ENCODE measurements around the gene MAGI3. TPM values are rescaled to one million over a fixed set of nuclear protein-coding genes. Genes with fewer than 3 reads are reported as not detected.
"Not testable (repeated sequence)": the region's sequence is repeated elsewhere in the genome, so short reads cannot be mapped to it uniquely, and the experiment has no call there.

MAGI3 gene
- total RNA-seq, 1 experiment from 2014 or later: 12.8 TPM

DNA sequence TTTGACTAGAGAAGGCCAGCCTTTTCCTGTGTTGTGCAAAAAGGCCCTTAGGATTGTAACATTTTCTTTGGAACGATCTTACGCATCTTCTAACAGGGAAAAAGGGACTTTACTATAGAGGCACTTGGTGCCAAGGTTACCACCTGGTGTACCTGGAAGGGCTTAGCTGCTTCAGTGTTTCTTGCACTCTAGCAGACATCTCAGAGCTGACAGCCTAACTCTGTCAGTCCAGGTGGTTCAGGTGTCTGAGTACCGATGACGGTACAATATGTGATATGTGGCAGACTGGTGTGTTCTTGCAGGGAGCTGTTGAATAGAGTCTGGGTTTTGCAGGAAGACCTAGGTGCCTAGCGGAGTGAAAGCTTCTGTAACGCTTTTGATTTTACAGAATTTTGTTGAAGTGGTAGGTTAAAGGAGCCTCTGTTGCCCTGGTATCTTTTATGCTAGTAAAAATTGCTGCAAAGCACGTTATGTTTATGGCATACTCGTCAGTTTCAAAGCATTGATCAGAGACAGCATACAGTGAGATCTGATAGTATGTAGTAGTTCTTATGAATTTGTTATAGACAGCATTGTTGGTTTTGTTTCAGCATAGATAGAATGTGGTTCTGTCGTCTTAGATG is 1.4 kb downstream of the MAGI3 start:
- peak overlapping the region; percentile 96 for H3K4me3 ChIP-seq (ENCODE audit: insufficient read depth, low read depth, low read length)
- no peaks in the 10 kb centered on the region for H3K36me3 ChIP-seq (replicated peaks; ENCODE audit: control insufficient read depth, insufficient read depth, low read length)
- H3K27me3 ChIP-seq (ENCODE audit: control insufficient read depth, insufficient read depth, low read length): peaks cover 5% of the 10 kb centered on the region
- DNase-seq: no peak

DNA sequence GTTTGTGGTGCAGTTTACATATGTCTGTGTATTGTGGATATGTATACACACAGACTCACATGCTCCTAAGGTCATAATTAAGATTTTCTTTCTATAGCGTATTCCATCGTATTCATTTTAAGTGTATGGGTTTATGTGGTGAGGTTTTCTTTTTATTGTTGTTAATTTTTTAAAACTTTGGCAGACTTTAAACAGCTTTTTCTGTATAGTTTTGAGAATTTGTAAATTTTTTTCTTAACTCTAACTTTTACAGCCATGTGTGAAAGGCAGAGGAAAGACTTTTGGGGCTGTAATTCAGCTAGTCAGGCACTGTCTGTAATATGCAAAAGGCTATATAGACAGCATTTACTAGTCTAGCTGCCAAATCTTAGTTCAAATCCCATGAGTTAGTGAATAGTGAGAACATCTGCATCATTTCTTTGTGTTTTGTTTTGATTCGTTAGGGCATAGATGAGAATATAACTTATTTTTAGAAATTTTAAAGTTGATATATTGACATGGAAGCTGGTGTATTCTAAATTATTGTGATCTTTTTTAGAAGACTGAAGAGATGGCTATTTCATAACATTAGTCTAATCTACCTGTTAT is 2.3 kb downstream of the MAGI3 start:
- no peak for DNase-seq
- no peak overlapping the region for H3K4me3 ChIP-seq (ENCODE audit: insufficient read depth, low read depth, low read length)
- no peaks in the 10 kb centered on the region for H3K36me3 ChIP-seq (replicated peaks; ENCODE audit: control insufficient read depth, insufficient read depth, low read length)
- H3K27me3 ChIP-seq (ENCODE audit: control insufficient read depth, insufficient read depth, low read length): peaks cover 5% of the 10 kb centered on the region

DNA sequence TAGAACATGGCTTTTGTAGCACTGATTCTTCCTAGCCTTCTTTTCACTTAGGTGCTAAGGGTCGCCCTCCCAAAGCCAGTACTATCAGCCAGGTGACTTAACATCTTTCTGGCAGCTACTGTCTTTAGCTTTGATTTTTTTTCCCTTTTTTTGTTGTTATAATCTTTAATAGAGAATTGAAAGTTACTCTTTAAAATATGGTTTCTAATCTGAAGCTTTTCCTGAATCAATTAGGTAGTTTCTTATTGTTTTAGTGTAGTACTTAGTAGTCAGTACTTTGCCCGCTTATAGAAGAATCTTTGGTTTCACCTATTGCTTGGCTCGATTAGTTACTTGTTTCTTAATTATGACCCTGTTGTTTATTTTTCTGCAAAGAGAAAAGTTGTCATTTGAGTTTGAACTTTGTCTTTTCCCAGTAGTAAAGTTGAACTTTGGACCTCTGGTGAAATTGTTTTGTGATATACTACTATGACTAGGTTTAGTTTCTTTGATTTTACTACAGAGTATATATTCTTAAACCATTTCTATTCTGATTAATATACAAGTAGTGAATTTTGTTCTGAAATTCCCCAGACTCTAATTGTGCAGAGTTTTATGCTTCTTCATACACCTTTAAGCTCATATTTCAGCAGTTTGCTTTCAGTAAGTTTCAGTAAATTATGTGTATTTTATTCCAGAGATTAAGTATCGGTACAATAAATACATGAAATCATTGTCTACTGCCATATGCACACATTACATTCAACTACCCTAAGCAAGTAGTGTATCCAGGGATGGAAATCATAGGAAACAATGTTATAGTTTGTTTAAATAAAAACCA is 3.9 kb downstream of the MAGI3 start:
- no peak overlapping the region for H3K4me3 ChIP-seq (ENCODE audit: insufficient read depth, low read depth, low read length)
- H3K27me3 ChIP-seq (ENCODE audit: control insufficient read depth, insufficient read depth, low read length): peaks cover 5% of the 10 kb centered on the region
- H3K36me3 ChIP-seq (replicated peaks; ENCODE audit: control insufficient read depth, insufficient read depth, low read length): no peaks in the 10 kb centered on the region
- no peak for DNase-seq

DNA sequence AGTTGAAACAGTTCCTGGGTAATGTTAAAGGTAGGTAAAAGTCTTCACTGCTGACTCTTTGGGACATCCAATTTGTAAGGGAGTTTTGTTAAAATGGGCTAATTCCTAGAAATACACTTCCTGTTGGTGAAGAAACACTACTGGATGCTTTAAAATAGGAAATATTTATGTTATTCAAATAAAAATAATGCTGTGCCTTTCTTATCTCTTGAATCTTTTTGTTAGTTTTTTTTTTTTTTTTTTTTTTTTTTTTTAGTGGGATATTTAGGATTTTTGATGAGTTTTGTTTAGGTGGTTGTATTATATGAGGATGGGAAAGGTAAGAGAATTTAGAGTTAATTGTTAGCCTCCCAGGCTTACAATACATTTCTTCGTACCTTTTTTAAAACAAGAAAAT is 4.5 kb downstream of the MAGI3 start:
- no peak for DNase-seq
- H3K27me3 ChIP-seq (ENCODE audit: control insufficient read depth, insufficient read depth, low read length): peaks cover 5% of the 10 kb centered on the region
- H3K36me3 ChIP-seq (replicated peaks; ENCODE audit: control insufficient read depth, insufficient read depth, low read length): no peaks in the 10 kb centered on the region
- H3K4me3 ChIP-seq (ENCODE audit: insufficient read depth, low read depth, low read length): no peak overlapping the region

DNA sequence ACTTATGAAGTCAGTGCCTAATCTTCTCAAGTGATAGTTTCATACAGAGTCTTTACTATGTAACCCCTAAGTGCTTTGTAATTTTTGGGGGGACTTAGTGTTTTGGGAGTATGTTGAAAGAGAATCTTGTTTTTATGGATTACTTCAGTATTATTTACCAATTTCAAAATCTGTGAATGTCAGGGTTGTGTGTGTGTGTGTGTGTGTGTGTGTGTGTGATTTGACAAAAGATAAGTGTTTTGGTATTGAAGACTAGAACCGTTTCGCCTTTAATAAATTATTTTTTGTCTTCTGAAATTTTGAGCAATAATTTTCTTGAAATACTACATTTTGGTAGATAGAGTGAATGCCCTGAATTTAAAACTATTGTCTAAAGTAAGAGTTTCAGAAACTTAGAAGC is 5.8 kb downstream of the MAGI3 start:
- DNase-seq: no peak
- H3K27me3 ChIP-seq (ENCODE audit: control insufficient read depth, insufficient read depth, low read length): peaks cover 5% of the 10 kb centered on the region
- H3K36me3 ChIP-seq (replicated peaks; ENCODE audit: control insufficient read depth, insufficient read depth, low read length): no peaks in the 10 kb centered on the region
- H3K4me3 ChIP-seq (ENCODE audit: insufficient read depth, low read depth, low read length): no peak overlapping the region

DNA sequence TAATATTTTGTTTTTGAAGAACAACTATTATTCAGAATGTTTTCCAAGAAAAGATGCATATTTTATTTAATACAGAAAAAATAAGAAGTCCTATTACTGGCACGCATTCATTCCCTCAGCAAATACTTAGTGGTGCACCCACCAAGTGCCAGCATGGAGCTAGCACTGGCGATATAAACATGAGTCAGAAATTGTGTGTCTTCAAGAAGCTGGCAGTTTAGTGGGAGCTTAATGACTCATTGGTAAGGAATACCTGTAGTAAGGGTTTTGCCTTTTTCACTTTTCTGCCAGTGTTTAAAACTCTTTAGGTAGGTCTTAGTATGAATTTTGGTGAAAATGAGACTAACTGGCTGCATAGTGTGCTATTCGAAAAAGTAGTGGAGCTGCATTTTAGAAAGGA is 6.3 kb downstream of the MAGI3 start:
- peaks cover 2% of the 10 kb centered on the region; the same call in 1 of the 2 replicates for H3K27me3 ChIP-seq (ENCODE audit: control insufficient read depth, insufficient read depth, low read length)
- no peak for DNase-seq
- H3K4me3 ChIP-seq (ENCODE audit: insufficient read depth, low read depth, low read length): no peak overlapping the region
- no peaks in the 10 kb centered on the region for H3K36me3 ChIP-seq (replicated peaks; ENCODE audit: control insufficient read depth, insufficient read depth, low read length)

DNA sequence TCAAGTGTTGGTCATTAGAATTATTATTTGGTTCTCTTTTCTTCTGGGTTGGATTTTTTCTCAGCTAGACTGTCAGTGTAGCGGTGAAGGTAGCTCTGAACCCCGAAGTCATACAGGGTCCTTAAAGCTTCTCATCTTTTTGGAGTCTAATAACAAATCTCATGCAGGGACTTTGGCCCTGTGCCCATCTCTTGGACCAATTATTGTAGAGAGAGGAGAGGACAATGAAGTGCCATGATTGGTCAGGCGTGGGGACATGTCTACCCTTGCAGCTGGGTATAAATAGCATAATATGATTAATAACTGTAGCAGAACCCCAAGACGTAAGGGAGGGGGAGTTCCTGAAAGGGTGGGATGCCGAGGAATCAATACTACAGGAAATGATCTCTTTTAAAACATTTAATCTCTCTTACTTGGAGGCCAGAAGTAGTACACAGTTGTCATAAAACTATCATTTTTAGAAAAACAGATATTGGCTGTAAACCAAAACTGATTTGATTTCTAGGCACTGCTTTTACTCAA is 8.8 kb downstream of the MAGI3 start:
- no peak for DNase-seq
- H3K4me3 ChIP-seq (ENCODE audit: insufficient read depth, low read depth, low read length): no peak overlapping the region
- H3K36me3 ChIP-seq (replicated peaks; ENCODE audit: control insufficient read depth, insufficient read depth, low read length): no peaks in the 10 kb centered on the region
- H3K27me3 ChIP-seq (ENCODE audit: control insufficient read depth, insufficient read depth, low read length): no peaks in the 10 kb centered on the region

DNA sequence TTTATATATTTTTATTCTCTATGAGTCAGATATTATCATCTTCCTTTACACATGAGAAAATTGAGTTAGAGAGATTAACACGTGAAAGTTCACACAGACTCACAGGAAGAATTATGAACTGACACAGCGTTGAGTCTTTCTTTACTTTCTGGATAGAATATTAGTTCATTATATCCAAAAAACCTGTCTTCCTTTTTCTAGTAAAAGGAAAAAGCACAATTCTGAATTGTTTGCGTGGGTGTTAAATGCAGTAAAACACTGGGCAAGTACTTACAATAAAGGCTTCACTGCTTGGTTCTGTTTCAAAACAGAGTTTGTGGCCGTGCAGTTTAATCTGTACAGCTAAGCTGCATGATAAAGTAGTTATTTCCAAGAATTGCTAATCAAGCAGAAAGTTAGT is 10.8 kb downstream of the MAGI3 start:
- no peaks in the 10 kb centered on the region for H3K27me3 ChIP-seq (ENCODE audit: control insufficient read depth, insufficient read depth, low read length)
- DNase-seq: no peak
- H3K4me3 ChIP-seq (ENCODE audit: insufficient read depth, low read depth, low read length): no peak overlapping the region
- H3K36me3 ChIP-seq (replicated peaks; ENCODE audit: control insufficient read depth, insufficient read depth, low read length): no peaks in the 10 kb centered on the region

DNA sequence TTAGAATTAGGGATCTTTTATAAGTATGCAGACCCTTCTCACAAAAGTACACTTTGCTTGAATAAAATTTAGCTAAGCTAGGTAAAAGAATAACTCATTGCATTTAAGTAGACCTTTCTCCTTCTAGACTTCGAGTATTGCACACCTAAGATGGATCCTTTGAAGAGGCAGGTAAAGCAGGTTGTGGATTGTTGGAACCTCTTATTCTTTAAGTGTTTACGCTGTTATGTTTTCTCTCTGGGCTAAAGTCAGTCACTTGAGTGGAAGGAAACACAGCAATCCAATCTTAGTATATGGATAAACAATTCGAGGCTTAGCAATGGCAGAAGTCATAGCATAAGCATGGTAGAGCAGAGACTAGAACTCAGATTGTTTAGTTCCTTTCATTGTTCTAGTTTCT is 11.4 kb downstream of the MAGI3 start:
- no peak overlapping the region for H3K4me3 ChIP-seq (ENCODE audit: insufficient read depth, low read depth, low read length)
- no peak for DNase-seq
- no peaks in the 10 kb centered on the region for H3K27me3 ChIP-seq (ENCODE audit: control insufficient read depth, insufficient read depth, low read length)
- H3K36me3 ChIP-seq (replicated peaks; ENCODE audit: control insufficient read depth, insufficient read depth, low read length): no peaks in the 10 kb centered on the region

DNA sequence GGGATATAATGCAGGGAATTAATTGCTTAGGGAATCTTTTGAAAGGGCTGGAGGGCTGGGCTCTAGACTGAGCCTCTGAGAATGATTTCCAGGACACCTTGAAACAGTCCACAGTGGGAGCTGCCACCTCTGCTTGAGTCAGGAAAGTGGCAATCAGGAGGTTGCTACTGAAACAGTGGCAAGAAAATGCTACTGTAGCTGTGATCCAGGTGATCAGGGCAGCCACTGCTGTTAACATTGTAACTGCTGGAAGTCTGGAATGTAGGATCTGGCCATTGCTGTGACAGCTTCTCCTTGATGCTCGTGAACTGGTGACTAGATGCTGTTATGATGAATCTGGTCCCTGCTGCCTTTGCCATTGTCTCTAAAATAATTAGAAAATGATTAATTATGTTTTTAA is 12.8 kb downstream of the MAGI3 start:
- no peak overlapping the region for H3K4me3 ChIP-seq (ENCODE audit: insufficient read depth, low read depth, low read length)
- no peak for DNase-seq

DNA sequence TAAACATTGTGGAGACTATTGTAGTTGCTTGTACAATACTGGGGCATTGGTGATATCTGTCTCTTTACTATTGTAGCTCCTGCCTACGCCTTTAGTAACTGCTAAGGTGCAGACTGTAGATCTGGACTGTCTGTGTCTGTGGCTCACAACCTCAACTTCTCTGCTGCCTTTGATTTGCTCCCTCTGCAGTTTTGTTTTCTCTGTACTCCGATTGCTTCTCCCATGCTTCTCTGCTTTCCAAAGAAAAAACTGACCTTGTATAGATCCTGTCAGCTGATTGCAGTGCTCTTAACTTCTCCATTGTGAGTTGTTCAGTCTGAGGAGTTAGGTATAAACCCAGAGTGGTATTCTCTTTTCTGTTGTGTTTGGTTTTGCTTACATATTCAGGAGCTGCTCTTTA is 15.3 kb downstream of the MAGI3 start:
- H3K36me3 ChIP-seq (replicated peaks; ENCODE audit: control insufficient read depth, insufficient read depth, low read length): no peaks in the 10 kb centered on the region
- H3K4me3 ChIP-seq (ENCODE audit: insufficient read depth, low read depth, low read length): no peak overlapping the region
- DNase-seq: no peak
- H3K27me3 ChIP-seq (ENCODE audit: control insufficient read depth, insufficient read depth, low read length): no peaks in the 10 kb centered on the region

More for the DNA sequence above, 12.8 kb downstream of the MAGI3 start:
- H3K36me3 ChIP-seq (replicated peaks; ENCODE audit: control insufficient read depth, insufficient read depth, low read length): no peaks in the 10 kb centered on the region
- H3K27me3 ChIP-seq (ENCODE audit: control insufficient read depth, insufficient read depth, low read length): no peaks in the 10 kb centered on the region

DNA sequence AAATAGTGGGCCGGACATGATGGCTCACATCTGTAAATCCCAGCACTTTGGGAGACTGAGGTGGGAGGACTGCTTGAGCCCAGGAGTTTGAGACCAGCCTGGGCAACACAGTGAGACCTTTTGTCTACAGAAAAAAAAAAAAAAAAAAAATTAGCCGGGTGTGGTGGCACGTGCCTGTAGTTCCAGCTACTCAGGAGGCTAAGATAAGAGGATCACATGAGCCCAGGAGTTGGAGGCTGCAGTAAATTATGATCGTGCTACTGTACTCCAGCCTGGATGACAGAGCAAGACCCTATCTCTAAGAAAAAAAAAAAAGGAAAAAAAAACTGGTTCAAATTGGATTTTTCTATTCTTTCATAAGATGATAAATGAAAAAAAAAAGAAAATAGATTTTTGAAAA is 15.8 kb downstream of the MAGI3 start:
- not testable (repeated sequence) for DNase-seq; H3K27me3 ChIP-seq (ENCODE audit: control insufficient read depth, insufficient read depth, low read length); H3K4me3 ChIP-seq (ENCODE audit: insufficient read depth, low read depth, low read length); H3K36me3 ChIP-seq (replicated peaks; ENCODE audit: control insufficient read depth, insufficient read depth, low read length)

DNA sequence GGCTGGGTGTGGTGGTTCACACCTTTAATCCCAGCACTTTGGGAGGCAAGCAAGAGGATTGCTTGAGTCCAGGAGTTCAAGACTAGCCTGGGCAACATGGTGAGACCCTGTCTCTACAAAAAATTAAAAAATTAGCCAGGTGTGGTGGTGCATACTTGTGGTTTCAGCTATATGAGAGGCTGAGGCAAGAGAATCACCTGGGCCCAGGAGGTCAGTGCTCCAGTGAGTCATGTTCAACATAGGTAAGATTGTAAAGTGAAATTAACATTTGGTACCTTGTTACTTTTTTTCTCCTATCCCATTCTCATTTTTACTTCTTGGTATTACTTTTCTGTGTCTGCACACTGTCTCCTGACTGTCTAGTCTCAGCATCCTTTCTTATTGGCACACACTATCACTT is 19.0 kb downstream of the MAGI3 start:
- Histone ChIP-seq H3K27me3 (ENCODE audit: control insufficient read depth, insufficient read depth, low read length) (no peaks in the 10 kb centered on the region), H3K36me3 (replicated peaks; ENCODE audit: control insufficient read depth, insufficient read depth, low read length) (no peaks in the 10 kb centered on the region), H3K4me3 (ENCODE audit: insufficient read depth, low read depth, low read length) (no peak overlapping the region)
- DNase-seq: no peak

DNA sequence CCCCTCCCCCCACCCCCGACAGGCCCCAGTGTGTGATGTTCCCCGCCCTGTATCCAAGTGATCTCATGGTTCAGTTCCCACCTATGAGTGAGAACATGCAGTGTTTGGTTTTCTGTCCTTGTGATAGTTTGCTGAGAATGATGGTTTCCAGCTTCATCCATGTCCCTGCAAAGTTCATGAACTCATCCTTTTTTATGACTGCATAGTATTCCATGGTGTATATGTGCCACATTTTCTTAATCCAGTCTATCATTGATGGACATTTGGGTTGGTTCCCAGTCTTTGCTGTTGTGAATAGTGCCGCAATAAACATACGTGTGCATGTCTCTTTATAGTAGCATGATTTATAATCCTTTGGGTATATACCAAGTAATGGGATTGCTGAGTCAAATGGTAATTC is 21.7 kb downstream of the MAGI3 start:
- not testable (repeated sequence) for H3K27me3 ChIP-seq (ENCODE audit: control insufficient read depth, insufficient read depth, low read length); H3K36me3 ChIP-seq (replicated peaks; ENCODE audit: control insufficient read depth, insufficient read depth, low read length); DNase-seq; H3K4me3 ChIP-seq (ENCODE audit: insufficient read depth, low read depth, low read length)

Data from H7 (cell line).